K562 (cell line): ENCODE measurements around the gene EHBP1. TPM values are rescaled to one million over a fixed set of nuclear protein-coding genes. Genes with fewer than 3 reads are reported as not detected.

Experiments used
- ADNP ChIP-seq: fragments of 200-800 bp; sonication (Bioruptor generic); IDR thresholded peaks from 2 replicates; pipeline ENCODE4 v1.6.1; 2016; ENCODE audit warnings: missing genetic modification characterization, missing compliant biosample characterization
- CREB1 ChIP-seq, 2 experiments: sonication (generic) in 1 of 2; formaldehyde crosslinking in 1 of 2; IDR thresholded peaks; 2 replicates each; pipeline versions ENCODE4 v1.6.1 to v1.8.0; 2012 to 2022; ENCODE audit warnings: inconsistent platforms in 1 of 2, mild to moderate bottlenecking in 1 of 2, missing genetic modification reagents in 1 of 2, moderate library complexity in 1 of 2
- ETV5 ChIP-seq: sonication (generic); formaldehyde crosslinking; IDR thresholded peaks from 2 replicates; pipeline ENCODE4 v1.4.0; 2020; ENCODE audit warnings: low read depth, mild to moderate bottlenecking, missing genetic modification reagents
- FOXA3 ChIP-seq, 2 experiments: fragments of 450-650 bp in 1 of 2; sonication (generic) in 1 of 2; formaldehyde crosslinking; IDR thresholded peaks in 1 of 2; conservative IDR thresholded peaks in 1 of 2; 2 replicates each; pipeline versions ENCODE4 v1.4.0 to v1.8.0; 2020 to 2022; ENCODE audit warnings: mild to moderate bottlenecking in 2 of 2, missing genetic modification reagents in 1 of 2
- NFYB ChIP-seq: IDR thresholded peaks from 2 replicates; pipeline ENCODE4 v1.6.1; 2011; ENCODE audit warnings: mild to moderate bottlenecking, moderate library complexity; ENCODE audit not compliant: insufficient read length; ENCODE audit errors: extremely low read depth
- NR2C2 ChIP-seq, 2 experiments: fragments of 200-800 bp in 1 of 2; sonication (Bioruptor generic) in 1 of 2; sonication (generic) in 1 of 2; formaldehyde crosslinking in 1 of 2; IDR thresholded peaks; 2 replicates each; pipeline versions ENCODE4 v1.6.1 to v1.8.0; 2016 to 2022; ENCODE audit warnings: mild to moderate bottlenecking in 1 of 2, missing compliant biosample characterization in 1 of 2, missing genetic modification characterization in 1 of 2, missing genetic modification reagents in 1 of 2
- RBM17 ChIP-seq: fragments of 200-400 bp; formaldehyde crosslinking; IDR thresholded peaks from 2 replicates; pipeline ENCODE4 v1.6.1; 2017; ENCODE audit warnings: low read depth, mild to moderate bottlenecking, low read length, borderline replicate concordance
- SRSF1 ChIP-seq: fragments of 200-400 bp; formaldehyde crosslinking; IDR thresholded peaks from 2 replicates; pipeline ENCODE4 v1.6.1; 2017; ENCODE audit warnings: mild to moderate bottlenecking, low read depth, low read length, moderate library complexity
- SRSF7 ChIP-seq: fragments of 200-400 bp; formaldehyde crosslinking; optimal IDR thresholded peaks from 2 replicates; pipeline ENCODE3; 2017; ENCODE audit warnings: mild to moderate bottlenecking, low read depth, low read length
- TAL1 ChIP-seq: fragments of 450-650 bp; IDR thresholded peaks from 2 replicates; pipeline ENCODE4 v1.6.1; 2016; ENCODE audit warnings: mild to moderate bottlenecking
- TCF7 ChIP-seq: sonication (generic); IDR thresholded peaks from 2 replicates; pipeline ENCODE4 v1.6.1; 2016; ENCODE audit warnings: antibody characterized with exemption, borderline replicate concordance
- TCF7L2 ChIP-seq: fragments of 150-350 bp; IDR thresholded peaks from 2 replicates; pipeline ENCODE4 v1.6.1; 2016; ENCODE audit warnings: low read depth, mild to moderate bottlenecking, low read length, moderate library complexity
- ZNF445 ChIP-seq: fragments of 250-450 bp; sonication (Bioruptor Pico); IDR thresholded peaks from 2 replicates; pipeline ENCODE4 v1.4.0; 2020; ENCODE audit warnings: low read depth, mild to moderate bottlenecking, moderate library complexity
- polyA plus RNA-seq, 8 experiments: library from polyadenylated mRNA; depleted of rRNA in 4 of 8; stranded (reverse) in 5 of 8; unstranded in 3 of 8; fragments of >200 nt; fragmentation: Nextera tagmentation in 2 of 8; fragmentation: Illumina TruSeq in 1 of 8; extraction: Ambion mirVana in 2 of 8; extraction: Trizol in 1 of 8; gene quantifications; 2 replicates each; pipeline versions ENCODE4 v1.2.1 to v1.2.3, GENCODE V29; 2011 to 2014; ENCODE audit warnings: inconsistent platforms in 1 of 8, missing spikeins in 1 of 8
- total RNA-seq, 7 experiments: library from RNA; depleted of rRNA in 6 of 7; stranded (reverse); fragments of >200 nt in 6 of 7; fragmentation: Illumina TruSeq in 2 of 7; extraction: Trizol in 2 of 7; gene quantifications; 2 replicates each; pipeline versions ENCODE4 v1.2.1 to v1.2.3, GENCODE V29; 2011 to 2021; ENCODE audit warnings: low replicate concordance in 1 of 7
- TF ChIP-seq, protein P1 (sequence below): sonication (generic); formaldehyde crosslinking; IDR thresholded peaks from 2 replicates; pipeline ENCODE4 v1.8.1; 2023; ENCODE audit warnings: mild to moderate bottlenecking, missing genetic modification reagents
- TF ChIP-seq, protein P2 (sequence below), 2 experiments: fragments of 450-650 bp in 1 of 2; IDR thresholded peaks; 2 replicates each; pipeline ENCODE4 v1.6.1; 2011 to 2017; ENCODE audit warnings: low read depth in 2 of 2, antibody characterized with exemption in 1 of 2, borderline replicate concordance in 1 of 2, low read length in 1 of 2, mild to moderate bottlenecking in 1 of 2, mixed read lengths in 1 of 2; ENCODE audit not compliant: control insufficient read depth in 1 of 2
- TF ChIP-seq, protein P3 (sequence below): fragments of 250-450 bp; sonication (Bioruptor Pico); IDR thresholded peaks from 2 replicates; pipeline ENCODE4 v1.8.0; 2022; ENCODE audit warnings: moderate library complexity, mild to moderate bottlenecking, inconsistent platforms
- TF ChIP-seq, protein P4 (sequence below): fragments of 200-400 bp; formaldehyde crosslinking; IDR thresholded peaks from 2 replicates; pipeline ENCODE4 v1.6.1; 2017; ENCODE audit warnings: mild to moderate bottlenecking, low read depth, low read length, moderate library complexity

Gene EHBP1
- total and polyA plus RNA-seq, 9 of the 15 experiments (the other 6 are each of a cell fraction or from before 2014, with no cell fraction given) = 8.9 to 26.6 (median 19.3) TPM

GRCh38 chr2:62705859-62706720, 577 bp downstream of the EHBP1 start (continued):
- TF ChIP-seq, protein P1, sequence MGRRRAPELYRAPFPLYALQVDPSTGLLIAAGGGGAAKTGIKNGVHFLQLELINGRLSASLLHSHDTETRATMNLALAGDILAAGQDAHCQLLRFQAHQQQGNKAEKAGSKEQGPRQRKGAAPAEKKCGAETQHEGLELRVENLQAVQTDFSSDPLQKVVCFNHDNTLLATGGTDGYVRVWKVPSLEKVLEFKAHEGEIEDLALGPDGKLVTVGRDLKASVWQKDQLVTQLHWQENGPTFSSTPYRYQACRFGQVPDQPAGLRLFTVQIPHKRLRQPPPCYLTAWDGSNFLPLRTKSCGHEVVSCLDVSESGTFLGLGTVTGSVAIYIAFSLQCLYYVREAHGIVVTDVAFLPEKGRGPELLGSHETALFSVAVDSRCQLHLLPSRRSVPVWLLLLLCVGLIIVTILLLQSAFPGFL (CRISPR knock-in tag) = no peak
- TF ChIP-seq SRSF1 (no peak), RBM17 (no peak), FOXA3 (CRISPR knock-in tag; conservative IDR thresholded peaks at IDR 0.05 in 1 of 2, IDR thresholded peaks at IDR 0.05 in 1 of 2) (no peak), SRSF7 (no peak), TAL1 (no peak), TCF7 (no peak), NFYB (no peak), NR2C2 (CRISPR knock-in tag; IDR thresholded peaks at IDR 0.05) (no peak), NR2C2 (tag; IDR thresholded peaks at IDR 0.05) (peak; percentile 4; the same call in 1 of the 2 replicates), ZNF445 (CRISPR knock-in tag) (no peak), CREB1 (IDR thresholded peaks at IDR 0.05) (no peak), CREB1 (CRISPR knock-in tag; IDR thresholded peaks at IDR 0.05) (peak; percentile 32; the same call in 1 of the 2 replicates), ADNP (no peak), TCF7L2 (no peak), ETV5 (no peak)
- TF ChIP-seq, protein P2, sequence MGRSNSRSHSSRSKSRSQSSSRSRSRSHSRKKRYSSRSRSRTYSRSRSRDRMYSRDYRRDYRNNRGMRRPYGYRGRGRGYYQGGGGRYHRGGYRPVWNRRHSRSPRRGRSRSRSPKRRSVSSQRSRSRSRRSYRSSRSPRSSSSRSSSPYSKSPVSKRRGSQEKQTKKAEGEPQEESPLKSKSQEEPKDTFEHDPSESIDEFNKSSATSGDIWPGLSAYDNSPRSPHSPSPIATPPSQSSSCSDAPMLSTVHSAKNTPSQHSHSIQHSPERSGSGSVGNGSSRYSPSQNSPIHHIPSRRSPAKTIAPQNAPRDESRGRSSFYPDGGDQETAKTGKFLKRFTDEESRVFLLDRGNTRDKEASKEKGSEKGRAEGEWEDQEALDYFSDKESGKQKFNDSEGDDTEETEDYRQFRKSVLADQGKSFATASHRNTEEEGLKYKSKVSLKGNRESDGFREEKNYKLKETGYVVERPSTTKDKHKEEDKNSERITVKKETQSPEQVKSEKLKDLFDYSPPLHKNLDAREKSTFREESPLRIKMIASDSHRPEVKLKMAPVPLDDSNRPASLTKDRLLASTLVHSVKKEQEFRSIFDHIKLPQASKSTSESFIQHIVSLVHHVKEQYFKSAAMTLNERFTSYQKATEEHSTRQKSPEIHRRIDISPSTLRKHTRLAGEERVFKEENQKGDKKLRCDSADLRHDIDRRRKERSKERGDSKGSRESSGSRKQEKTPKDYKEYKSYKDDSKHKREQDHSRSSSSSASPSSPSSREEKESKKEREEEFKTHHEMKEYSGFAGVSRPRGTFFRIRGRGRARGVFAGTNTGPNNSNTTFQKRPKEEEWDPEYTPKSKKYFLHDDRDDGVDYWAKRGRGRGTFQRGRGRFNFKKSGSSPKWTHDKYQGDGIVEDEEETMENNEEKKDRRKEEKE (IDR thresholded peaks at IDR 0.05; ENCODE audit: borderline replicate concordance in 1 of 2, control insufficient read depth in 1 of 2, low read depth in 2 of 2, low read length in 1 of 2) = no peak
- TF ChIP-seq, protein P3, sequence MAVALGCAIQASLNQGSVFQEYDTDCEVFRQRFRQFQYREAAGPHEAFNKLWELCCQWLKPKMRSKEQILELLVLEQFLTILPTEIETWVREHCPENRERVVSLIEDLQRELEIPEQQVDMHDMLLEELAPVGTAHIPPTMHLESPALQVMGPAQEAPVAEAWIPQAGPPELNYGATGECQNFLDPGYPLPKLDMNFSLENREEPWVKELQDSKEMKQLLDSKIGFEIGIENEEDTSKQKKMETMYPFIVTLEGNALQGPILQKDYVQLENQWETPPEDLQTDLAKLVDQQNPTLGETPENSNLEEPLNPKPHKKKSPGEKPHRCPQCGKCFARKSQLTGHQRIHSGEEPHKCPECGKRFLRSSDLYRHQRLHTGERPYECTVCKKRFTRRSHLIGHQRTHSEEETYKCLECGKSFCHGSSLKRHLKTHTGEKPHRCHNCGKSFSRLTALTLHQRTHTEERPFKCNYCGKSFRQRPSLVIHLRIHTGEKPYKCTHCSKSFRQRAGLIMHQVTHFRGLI (CRISPR knock-in tag) = no peak
- TF ChIP-seq, protein P4, sequence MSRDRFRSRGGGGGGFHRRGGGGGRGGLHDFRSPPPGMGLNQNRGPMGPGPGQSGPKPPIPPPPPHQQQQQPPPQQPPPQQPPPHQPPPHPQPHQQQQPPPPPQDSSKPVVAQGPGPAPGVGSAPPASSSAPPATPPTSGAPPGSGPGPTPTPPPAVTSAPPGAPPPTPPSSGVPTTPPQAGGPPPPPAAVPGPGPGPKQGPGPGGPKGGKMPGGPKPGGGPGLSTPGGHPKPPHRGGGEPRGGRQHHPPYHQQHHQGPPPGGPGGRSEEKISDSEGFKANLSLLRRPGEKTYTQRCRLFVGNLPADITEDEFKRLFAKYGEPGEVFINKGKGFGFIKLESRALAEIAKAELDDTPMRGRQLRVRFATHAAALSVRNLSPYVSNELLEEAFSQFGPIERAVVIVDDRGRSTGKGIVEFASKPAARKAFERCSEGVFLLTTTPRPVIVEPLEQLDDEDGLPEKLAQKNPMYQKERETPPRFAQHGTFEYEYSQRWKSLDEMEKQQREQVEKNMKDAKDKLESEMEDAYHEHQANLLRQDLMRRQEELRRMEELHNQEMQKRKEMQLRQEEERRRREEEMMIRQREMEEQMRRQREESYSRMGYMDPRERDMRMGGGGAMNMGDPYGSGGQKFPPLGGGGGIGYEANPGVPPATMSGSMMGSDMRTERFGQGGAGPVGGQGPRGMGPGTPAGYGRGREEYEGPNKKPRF = no peak
